Right atrium auricular region (tissue), 2 donors: ENCODE results near the gene MTMR3. TPM values are rescaled to one million over a fixed set of nuclear protein-coding genes. Genes with fewer than 3 reads are reported as not detected.

Source experiments
- DNase-seq: peaks from one replicate; pipeline ENCODE4 v3.0.0-alpha.2; 2019; ENCODE audit warnings: low spot score
- H3K27ac ChIP-seq, 2 donors: fragments of 200-600 bp; sonication (generic); 1 replicate in 1 of 2; 2 replicates in 1 of 2; pipeline ENCODE4 v1.5.1; 2016 to 2019
- H3K27me3 ChIP-seq, 2 donors: fragments of 200-600 bp; sonication (generic); one replicate each; pipeline versions ENCODE4 v1.5.1 to v1.6.0; 2017 to 2019
- H3K36me3 ChIP-seq: fragments of 200-600 bp; sonication (generic); one replicate; pipeline ENCODE4 v1.5.1; 2016
- H3K4me1 ChIP-seq, 2 donors: fragments of 200-600 bp; sonication (generic); one replicate each; pipeline versions ENCODE4 v1.5.1 to v1.6.0; 2017 to 2019
- H3K4me3 ChIP-seq, 2 donors: fragments of 200-600 bp; sonication (generic); 1 replicate in 1 of 2; 2 replicates in 1 of 2; pipeline ENCODE4 v1.5.1; 2017 to 2019; ENCODE audit warnings: mild to moderate bottlenecking in 1 of 2, moderate library complexity in 1 of 2
- H3K9me3 ChIP-seq, 2 donors: fragments of 200-600 bp; sonication (generic); one replicate each; pipeline ENCODE4 v1.5.1; 2019
- total RNA-seq, 2 donors: library from RNA; depleted of rRNA; stranded (reverse); fragments of >200 nt; gene quantifications; one replicate each; pipeline ENCODE4 v1.1.0, GENCODE V29; 2016
- TF ChIP-seq, protein P1 (sequence below), 2 donors: fragments of 200-600 bp; sonication (generic); IDR thresholded peaks; one replicate each; pipeline ENCODE4 v1.5.1; 2019; ENCODE audit warnings: antibody characterized with exemption in 2 of 2

MTMR3 gene
- total RNA-seq, 2 donors from 2014 or later: 27.2 to 38.1 TPM

DNA sequence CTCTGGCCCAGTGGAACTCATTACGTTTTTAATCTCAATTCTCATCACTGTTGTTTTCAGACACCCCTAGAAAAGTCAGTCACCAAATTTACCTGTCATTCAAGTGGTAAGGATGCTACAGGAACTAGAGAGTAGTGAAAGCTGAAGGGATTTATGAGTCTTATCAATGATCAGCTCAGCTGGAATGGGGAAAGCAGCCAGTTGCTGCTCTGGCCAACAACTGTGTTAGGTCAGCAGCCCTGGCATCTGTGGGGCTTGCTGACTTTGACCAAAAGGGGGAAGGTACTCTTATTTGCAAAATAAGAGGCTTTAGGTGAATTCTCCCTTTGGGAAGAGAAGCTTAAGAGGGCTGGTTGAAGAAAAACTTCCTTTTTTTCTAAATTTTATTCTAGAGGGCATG lies 121.1 kb downstream of the MTMR3 start:
- TF ChIP-seq, protein P1, sequence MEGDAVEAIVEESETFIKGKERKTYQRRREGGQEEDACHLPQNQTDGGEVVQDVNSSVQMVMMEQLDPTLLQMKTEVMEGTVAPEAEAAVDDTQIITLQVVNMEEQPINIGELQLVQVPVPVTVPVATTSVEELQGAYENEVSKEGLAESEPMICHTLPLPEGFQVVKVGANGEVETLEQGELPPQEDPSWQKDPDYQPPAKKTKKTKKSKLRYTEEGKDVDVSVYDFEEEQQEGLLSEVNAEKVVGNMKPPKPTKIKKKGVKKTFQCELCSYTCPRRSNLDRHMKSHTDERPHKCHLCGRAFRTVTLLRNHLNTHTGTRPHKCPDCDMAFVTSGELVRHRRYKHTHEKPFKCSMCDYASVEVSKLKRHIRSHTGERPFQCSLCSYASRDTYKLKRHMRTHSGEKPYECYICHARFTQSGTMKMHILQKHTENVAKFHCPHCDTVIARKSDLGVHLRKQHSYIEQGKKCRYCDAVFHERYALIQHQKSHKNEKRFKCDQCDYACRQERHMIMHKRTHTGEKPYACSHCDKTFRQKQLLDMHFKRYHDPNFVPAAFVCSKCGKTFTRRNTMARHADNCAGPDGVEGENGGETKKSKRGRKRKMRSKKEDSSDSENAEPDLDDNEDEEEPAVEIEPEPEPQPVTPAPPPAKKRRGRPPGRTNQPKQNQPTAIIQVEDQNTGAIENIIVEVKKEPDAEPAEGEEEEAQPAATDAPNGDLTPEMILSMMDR (IDR thresholded peaks at IDR 0.05): no peak
- H3K4me1 ChIP-seq: peaks cover 0 to 17% of the 10 kb centered on the region in 2 donors
- DNase-seq: no peak
- H3K9me3 ChIP-seq: no peaks in the 10 kb centered on the region
- H3K4me3 ChIP-seq: no peak overlapping the region
- no peaks in the 10 kb centered on the region for H3K27me3 ChIP-seq
- H3K27ac ChIP-seq: no peak overlapping the region
- peaks cover 29% of the 10 kb centered on the region for H3K36me3 ChIP-seq

DNA sequence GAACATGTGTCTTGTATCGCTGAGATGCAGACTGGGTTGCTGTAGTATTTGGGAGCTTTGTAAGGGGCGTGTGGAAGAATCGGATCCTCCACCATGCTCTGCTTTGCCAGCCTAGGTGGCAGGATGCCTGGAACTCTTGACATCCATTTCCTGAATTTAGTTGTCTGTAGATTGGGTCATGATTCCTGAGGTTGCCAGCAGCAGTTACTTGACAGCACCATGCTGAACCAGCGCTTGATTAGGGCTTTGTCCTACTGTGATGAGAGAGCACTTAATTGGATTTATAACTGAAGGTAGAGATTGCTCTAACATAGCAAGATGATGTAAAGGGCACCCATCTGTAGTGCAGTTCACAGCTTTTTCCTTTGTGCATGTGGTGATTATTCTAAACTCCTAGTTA lies 121.7 kb downstream of the MTMR3 start:
- no peak for DNase-seq
- TF ChIP-seq, protein P1 (IDR thresholded peaks at IDR 0.05): no peak
- Histone ChIP-seq H3K27me3 (no peaks in the 10 kb centered on the region), H3K4me1 (peaks cover 0 to 17% of the 10 kb centered on the region in 2 donors), H3K36me3 (peaks cover 29% of the 10 kb centered on the region), H3K9me3 (no peaks in the 10 kb centered on the region), H3K4me3 (no peak overlapping the region), H3K27ac (no peak overlapping the region)

DNA sequence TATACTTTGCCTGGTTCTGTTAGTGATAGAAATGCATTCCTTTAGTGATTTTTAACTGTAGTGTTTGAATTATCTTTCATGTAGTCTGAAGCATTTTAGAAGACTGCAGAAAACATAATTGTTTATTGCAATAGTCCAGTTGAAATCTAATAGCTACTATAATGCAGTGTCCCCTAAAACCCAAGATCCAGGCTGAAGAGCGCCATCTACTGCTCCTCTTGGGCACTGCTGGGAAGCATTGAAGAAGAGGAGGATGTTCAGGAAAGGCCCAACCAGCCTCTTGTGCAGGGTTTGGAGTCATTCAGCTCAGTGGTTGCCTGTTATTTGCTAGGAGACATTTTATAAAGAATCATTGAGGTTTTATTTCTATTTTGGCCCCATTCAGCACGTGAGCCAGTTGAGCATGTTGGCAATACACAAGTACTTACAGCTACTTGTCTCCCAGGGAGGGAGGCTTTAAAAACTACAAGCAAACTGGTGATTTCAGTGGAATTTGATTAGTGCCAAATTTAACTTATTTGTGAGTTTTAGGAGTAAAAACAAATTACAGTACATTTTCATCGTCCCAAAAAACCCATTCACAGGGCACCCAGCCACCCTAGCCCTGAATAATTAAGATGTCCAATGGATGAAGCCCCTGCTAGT lies 122.4 kb downstream of the MTMR3 start:
- H3K27me3 ChIP-seq: no peaks in the 10 kb centered on the region
- H3K4me3 ChIP-seq: no peak overlapping the region
- peaks cover 0 to 17% of the 10 kb centered on the region in 2 donors for H3K4me1 ChIP-seq
- DNase-seq: peak; percentile 83
- TF ChIP-seq, protein P1 (IDR thresholded peaks at IDR 0.05): peak; percentile 94 to 95
- peaks cover 33% of the 10 kb centered on the region for H3K36me3 ChIP-seq
- no peaks in the 10 kb centered on the region for H3K9me3 ChIP-seq
- no peak overlapping the region for H3K27ac ChIP-seq

DNA sequence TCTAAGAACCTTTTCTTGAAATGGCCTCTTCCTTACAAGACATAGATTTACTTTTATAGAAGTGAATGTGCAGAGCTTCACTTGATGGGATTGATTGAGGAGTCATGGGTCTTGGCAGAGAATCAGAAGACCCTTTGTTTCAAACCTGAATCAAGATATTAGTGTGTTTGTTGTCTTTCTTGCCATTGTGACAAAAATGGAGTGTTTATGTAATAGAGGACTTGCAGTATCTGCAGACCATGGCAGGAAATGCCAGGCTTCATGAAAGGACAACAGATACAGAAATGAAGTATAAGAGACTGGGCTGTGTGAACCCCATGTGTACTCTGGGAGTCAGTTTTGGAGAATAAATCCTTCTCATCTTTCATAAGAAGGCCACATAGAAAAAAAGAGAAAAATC lies 124.4 kb downstream of the MTMR3 start:
- H3K9me3 ChIP-seq: no peaks in the 10 kb centered on the region
- H3K4me3 ChIP-seq: no peak overlapping the region
- no peaks in the 10 kb centered on the region for H3K27me3 ChIP-seq
- H3K4me1 ChIP-seq: peaks cover 0 to 17% of the 10 kb centered on the region in 2 donors
- H3K36me3 ChIP-seq: peaks cover 49% of the 10 kb centered on the region
- TF ChIP-seq, protein P1 (IDR thresholded peaks at IDR 0.05): no peak
- no peak overlapping the region for H3K27ac ChIP-seq
- DNase-seq: no peak

DNA sequence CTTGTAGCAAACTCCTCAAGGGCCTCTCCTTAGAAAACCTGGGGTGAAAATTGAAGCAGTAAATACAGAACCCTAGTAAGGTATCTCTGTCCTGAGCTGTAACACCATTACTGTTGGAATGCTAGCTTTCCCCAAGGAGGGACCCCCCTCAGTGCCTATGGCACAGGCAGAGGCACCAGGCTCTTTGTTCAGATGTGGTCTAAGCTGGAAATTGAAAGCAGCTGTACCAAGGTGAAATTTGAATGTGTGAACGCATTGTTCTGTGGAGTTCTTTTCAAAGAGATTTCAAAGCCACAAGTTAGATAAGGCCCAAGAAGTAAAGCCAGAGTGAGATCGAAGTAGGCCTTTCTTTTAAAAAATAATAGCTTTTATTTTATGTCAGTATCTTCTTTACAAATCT lies 125.4 kb downstream of the MTMR3 start:
- Histone ChIP-seq H3K9me3 (no peaks in the 10 kb centered on the region), H3K4me3 (no peak overlapping the region), H3K36me3 (peaks cover 54% of the 10 kb centered on the region), H3K27ac (no peak overlapping the region), H3K27me3 (no peaks in the 10 kb centered on the region), H3K4me1 (peaks cover 0 to 17% of the 10 kb centered on the region in 2 donors)
- no peak for DNase-seq
- TF ChIP-seq, protein P1 (IDR thresholded peaks at IDR 0.05): no peak

DNA sequence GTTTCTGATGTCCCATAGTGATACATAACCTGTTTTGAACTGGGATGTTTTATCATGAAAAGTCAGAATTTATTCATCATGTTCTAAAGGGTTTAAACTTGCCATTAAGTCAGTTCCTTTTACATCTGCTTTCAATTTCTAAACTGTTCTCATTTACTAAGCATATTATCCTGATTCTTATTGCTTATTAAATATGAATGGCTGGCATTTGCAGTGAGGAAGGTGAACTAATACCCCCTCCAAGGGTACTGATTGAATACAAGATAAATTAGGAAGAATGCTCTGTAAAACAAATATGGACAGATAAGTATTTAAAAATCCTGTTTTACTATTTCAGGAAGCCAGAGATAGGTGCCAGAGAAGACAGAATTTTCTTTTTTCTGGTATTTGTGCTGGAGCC lies 126.5 kb downstream of the MTMR3 start:
- Histone ChIP-seq H3K4me1 (peaks cover 0 to 9% of the 10 kb centered on the region in 2 donors), H3K9me3 (no peaks in the 10 kb centered on the region), H3K36me3 (peaks cover 62% of the 10 kb centered on the region), H3K27ac (no peak overlapping the region), H3K4me3 (no peak overlapping the region), H3K27me3 (no peaks in the 10 kb centered on the region)
- DNase-seq: no peak
- TF ChIP-seq, protein P1 (IDR thresholded peaks at IDR 0.05): no peak
